ENCODE data around the gene LRRC8C.
"Not testable (repeated sequence)": the region's sequence is repeated elsewhere in the genome, so short reads cannot be mapped to it uniquely, and the experiment has no call there.

The LRRC8C gene

GRCh38 chr1:89632657-89633247, at the start of gene LRRC8C:
Gene LRRC8C (plus strand): TSS chr1:89633120. CDS start chr1:89686474, 53,354 bp downstream.
- peak; percentile 39 for DNase-seq (ENCODE audit: low read depth)

GRCh38 chr1:89584211-89584610, 48.7 kb upstream of the LRRC8C start:
- DNase-seq (ENCODE audit: low read depth) = no peak

GRCh38 chr1:89584781-89585180, 48.1 kb upstream of the LRRC8C start:
- DNase-seq (ENCODE audit: low read depth) = no peak

GRCh38 chr1:89587729-89588161, 45.2 kb upstream of the LRRC8C start:
- DNase-seq (ENCODE audit: low read depth) = no peak

GRCh38 chr1:89588480-89588879, 44.4 kb upstream of the LRRC8C start:
- DNase-seq (ENCODE audit: low read depth) = no peak

GRCh38 chr1:89589515-89589914, 43.4 kb upstream of the LRRC8C start:
- DNase-seq (ENCODE audit: low read depth) = no peak

GRCh38 chr1:89590341-89591080, 42.4 kb upstream of the LRRC8C start:
- DNase-seq (ENCODE audit: low read depth) = no peak

- DNase-seq (ENCODE audit: low read depth) = not testable (repeated sequence)
These were observed 40.0 kb upstream of the LRRC8C start for GRCh38 chr1:89592861-89593302.

- DNase-seq (ENCODE audit: low read depth) = no peak
These were observed 38.7 kb upstream of the LRRC8C start for GRCh38 chr1:89594096-89594740.

GRCh38 chr1:89596698-89597097, 36.2 kb upstream of the LRRC8C start:
- DNase-seq (ENCODE audit: low read depth) = no peak

GRCh38 chr1:89598450-89599331, 34.2 kb upstream of the LRRC8C start:
- DNase-seq (ENCODE audit: low read depth) = no peak

- DNase-seq (ENCODE audit: low read depth) = no peak
These were observed 33.6 kb upstream of the LRRC8C start for GRCh38 chr1:89599332-89599630.

- DNase-seq (ENCODE audit: low read depth) = no peak
These were observed 32.3 kb upstream of the LRRC8C start for GRCh38 chr1:89600451-89601224.

GRCh38 chr1:89602871-89603404, 30.0 kb upstream of the LRRC8C start:
- no peak for DNase-seq (ENCODE audit: low read depth)

- no peak for DNase-seq (ENCODE audit: low read depth)
These were observed 29.1 kb upstream of the LRRC8C start for GRCh38 chr1:89603651-89604413.

- DNase-seq (ENCODE audit: low read depth) = no peak
These were observed 28.5 kb upstream of the LRRC8C start for GRCh38 chr1:89604414-89604735.

GRCh38 chr1:89605692-89606091, 27.2 kb upstream of the LRRC8C start:
- peak; percentile 76 for DNase-seq (ENCODE audit: low read depth)

GRCh38 chr1:89606227-89606980, 26.5 kb upstream of the LRRC8C start:
- no peak for DNase-seq (ENCODE audit: low read depth)

GRCh38 chr1:89607156-89607555, 25.8 kb upstream of the LRRC8C start:
- DNase-seq (ENCODE audit: low read depth) = no peak

Data from HS-5 (cell line).